Subcutaneous adipose tissue (tissue), 4 donors: Measurements from ENCODE around the gene F3. TPM values are rescaled to one million over a fixed set of nuclear protein-coding genes. Genes with fewer than 3 reads are reported as not detected.

Source experiments
- total RNA-seq, 4 donors: library from RNA; depleted of rRNA; stranded (reverse); fragments of >200 nt; gene quantifications; one replicate each; pipeline ENCODE4 v1.1.0, GENCODE V29; 2016
- TF ChIP-seq, protein P1 (sequence below): fragments of 450-650 bp; IDR thresholded peaks from one replicate; pipeline ENCODE4 v1.5.1; 2016; ENCODE audit warnings: low read depth, mild to moderate bottlenecking, control low read depth, antibody characterized with exemption, moderate library complexity

F3 gene
- total RNA-seq, 4 donors from 2014 or later = 123 to 499 (median 164) TPM

DNA sequence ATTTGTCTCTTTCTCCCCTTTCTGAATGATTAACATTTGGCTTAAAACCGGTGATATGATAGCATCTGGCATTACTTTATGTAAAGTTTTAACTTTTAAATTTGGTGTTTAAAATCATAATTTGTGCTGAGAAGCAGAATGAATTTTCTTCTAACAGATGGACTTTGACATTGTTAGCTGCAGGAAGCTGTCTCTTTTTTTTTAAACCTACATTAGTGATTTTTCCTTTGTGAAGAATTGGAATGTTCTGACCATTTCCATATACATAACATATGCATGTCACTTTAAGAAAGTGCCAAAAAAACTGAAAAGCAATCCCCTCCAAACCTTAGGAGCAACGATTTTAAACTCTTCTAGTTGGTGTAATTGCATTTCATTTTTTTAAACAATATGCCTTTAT lies 22.2 kb downstream of the F3 start:
- TF ChIP-seq, protein P1, sequence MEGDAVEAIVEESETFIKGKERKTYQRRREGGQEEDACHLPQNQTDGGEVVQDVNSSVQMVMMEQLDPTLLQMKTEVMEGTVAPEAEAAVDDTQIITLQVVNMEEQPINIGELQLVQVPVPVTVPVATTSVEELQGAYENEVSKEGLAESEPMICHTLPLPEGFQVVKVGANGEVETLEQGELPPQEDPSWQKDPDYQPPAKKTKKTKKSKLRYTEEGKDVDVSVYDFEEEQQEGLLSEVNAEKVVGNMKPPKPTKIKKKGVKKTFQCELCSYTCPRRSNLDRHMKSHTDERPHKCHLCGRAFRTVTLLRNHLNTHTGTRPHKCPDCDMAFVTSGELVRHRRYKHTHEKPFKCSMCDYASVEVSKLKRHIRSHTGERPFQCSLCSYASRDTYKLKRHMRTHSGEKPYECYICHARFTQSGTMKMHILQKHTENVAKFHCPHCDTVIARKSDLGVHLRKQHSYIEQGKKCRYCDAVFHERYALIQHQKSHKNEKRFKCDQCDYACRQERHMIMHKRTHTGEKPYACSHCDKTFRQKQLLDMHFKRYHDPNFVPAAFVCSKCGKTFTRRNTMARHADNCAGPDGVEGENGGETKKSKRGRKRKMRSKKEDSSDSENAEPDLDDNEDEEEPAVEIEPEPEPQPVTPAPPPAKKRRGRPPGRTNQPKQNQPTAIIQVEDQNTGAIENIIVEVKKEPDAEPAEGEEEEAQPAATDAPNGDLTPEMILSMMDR = no peak

DNA sequence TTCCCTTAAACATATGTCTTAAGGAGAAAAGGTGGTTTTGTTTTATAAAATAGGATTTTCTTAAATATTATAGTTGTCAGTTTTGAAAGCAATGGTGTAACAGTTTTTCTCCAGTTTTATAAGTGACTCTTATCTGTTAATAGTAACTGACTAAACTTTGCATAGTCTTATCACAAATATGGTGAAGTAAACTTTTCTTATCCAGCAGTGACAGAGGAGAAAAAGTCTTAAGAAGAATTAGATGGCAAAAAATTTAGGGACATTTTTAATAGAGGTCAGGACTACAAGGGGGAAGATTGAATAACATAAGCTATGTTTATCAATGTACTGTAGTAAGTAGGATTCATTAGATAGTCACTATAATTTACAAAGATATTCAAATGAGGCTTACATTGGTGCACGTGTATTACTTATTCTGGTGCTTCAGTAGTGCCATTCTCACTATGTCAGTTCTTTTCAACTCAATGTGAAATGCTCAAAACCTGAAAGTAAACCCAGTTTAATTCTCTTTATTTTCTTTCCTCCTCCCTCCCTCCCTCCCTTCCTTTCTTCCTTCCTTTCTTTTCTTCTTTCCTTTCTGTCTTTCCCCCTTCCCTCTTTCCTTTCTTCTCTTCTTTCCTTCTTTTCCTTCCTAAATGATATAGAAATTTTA lies 26.1 kb downstream of the F3 start:
- TF ChIP-seq, protein P1 = no peak

DNA sequence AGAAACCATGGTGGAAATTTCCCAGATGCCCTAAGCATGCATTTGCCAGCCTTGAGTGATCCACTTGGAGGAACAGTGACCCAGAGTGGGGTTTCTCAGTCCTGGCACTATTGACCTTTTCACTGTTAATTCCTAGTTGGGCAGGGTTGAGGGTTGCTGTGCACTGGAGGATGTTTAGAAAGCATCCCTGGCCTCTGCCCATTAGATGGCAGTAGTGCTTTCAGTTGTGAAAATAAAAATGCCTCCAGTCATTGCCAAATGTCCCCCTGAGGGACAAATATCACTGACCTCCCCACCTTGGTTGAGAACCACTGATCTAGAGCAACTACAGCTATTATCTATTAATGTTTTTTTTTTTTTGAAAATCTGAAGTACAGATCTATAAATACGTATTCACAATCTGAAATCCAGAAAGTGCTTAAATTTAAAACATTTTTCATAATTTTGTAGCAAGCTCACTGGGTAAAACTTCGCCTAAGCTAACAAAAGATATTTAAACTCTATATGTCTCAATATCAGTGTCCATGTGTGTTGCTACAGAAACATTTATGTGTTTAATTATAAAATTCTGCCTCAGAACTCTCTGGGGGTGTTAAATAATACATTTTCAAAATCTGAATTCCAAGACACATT lies 27.3 kb downstream of the F3 start:
- TF ChIP-seq, protein P1 = no peak

DNA sequence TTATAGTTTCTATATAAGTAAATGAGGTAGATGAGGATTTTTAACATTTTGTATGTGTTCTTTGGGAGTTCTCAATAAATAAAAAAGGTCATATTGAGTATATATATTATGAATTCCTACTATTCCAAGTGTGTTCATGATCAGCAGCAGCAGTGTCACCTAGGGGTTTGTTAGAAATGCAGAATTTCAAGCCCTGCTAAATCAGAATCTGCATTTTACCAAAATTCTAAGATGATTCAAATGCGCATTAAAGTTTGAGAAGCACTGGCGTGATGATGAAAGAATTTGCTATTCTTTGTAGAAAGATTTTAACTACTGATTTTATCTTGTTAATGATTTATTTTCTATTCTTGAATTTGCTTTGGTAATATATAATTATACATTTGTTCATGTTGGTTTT lies 28.7 kb downstream of the F3 start:
- TF ChIP-seq, protein P1 = no peak

DNA sequence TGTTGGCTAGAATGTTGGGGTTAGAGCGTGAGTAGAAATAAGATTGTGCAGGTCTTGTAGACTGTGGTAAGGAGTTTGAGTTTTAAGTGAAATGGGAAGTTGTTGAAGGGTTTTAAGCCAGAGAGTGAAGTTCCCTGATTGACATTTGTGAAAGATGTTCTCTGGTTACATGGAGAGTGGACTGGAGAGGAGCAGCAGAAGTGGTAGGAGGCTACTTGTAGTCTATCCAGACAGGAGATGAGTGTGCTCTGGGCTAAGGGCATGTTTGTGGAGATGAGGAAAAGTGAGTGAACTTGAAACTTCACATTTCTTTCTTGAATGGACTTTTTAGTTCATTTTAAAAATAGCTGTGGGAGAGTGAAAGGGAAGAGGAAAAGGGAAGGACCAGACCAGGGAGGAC lies 37.0 kb downstream of the F3 start:
- TF ChIP-seq, protein P1 = no peak

DNA sequence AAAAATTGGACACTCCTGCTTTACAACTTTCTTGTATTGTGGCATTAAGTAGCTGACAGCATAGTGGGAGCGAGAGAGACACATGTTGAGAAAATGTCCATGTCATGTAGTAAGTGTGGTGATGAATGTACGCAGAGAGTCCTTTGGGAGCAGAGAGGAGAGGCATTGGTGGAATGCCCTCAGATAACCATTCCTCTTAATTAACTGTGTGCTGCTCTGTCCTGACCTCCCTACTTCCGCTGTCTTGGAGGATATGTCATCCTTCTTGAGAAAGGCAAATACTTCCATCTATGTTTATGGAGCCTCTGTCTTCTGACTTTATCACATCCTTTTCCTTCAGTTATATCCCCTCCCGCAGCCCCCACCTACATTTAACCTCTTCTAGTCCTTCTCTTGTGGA lies 38.4 kb downstream of the F3 start:
- TF ChIP-seq, protein P1 = no peak

DNA sequence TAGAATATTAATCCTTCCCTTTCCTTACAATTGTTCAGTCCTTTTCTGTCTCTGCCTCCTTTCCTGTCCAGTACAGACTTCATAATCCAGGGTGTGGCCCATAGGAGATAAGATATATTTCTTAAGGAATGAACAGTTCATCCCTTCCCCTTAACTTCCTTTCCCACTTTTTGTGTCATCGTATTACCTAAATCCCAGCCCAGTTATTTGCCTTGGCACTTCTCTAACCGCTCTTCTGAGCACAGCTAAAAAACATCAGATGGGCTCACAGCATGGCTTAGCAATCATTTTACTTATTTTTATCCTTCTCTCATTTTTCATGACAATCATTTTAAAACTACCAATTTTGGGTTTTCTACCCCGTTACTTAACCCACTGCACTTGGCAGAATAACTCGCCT lies 39.6 kb downstream of the F3 start:
- TF ChIP-seq, protein P1 = no peak
